Activated T-cell treated with anti-CD3 and anti-CD28 coated beads, Interleukin-2, amount 50 U/mL, for 4 hours (primary cell): Measurements from ENCODE around the gene PIP4K2C. TPM values are rescaled to one million over a fixed set of nuclear protein-coding genes. Genes with fewer than 3 reads are reported as not detected.
"Not testable (repeated sequence)": the region's sequence is repeated elsewhere in the genome, so short reads cannot be mapped to it uniquely, and the experiment has no call there.

Experiments
- ATAC-seq, 2 donors: fragments of 200-7000 bp; cut with Tn5 transposase; one replicate each; pipeline ENCODE4 v1.10.0; 2021
- DNase-seq: peaks from one replicate; pipeline ENCODE4 v3.0.0-alpha.2; 2020
- H3K27me3 Mint-ChIP-seq: one replicate; pipeline ENCODE4 v1.8.0; 2021; ENCODE audit warnings: low read depth, mixed read lengths
- H3K36me3 Mint-ChIP-seq: one replicate; pipeline ENCODE4 v1.8.0; 2022; ENCODE audit warnings: mixed read lengths; ENCODE audit not compliant: insufficient read depth
- H3K4me1 Mint-ChIP-seq: one replicate; pipeline ENCODE4 v1.8.0; 2021; ENCODE audit warnings: low read depth, mixed read lengths
- H3K4me3 Mint-ChIP-seq: one replicate; pipeline ENCODE4 v1.8.0; 2021; ENCODE audit warnings: mild to moderate bottlenecking, moderate library complexity, mixed read lengths
- H3K9me3 Mint-ChIP-seq: one replicate; pipeline ENCODE4 v1.8.0; 2021; ENCODE audit warnings: mixed read lengths
- total RNA-seq, 3 donors: library from RNA; stranded (reverse); gene quantifications; one replicate each; pipeline ENCODE4 v1.2.1, GENCODE V29; 2021

PIP4K2C gene
- total RNA-seq, 3 donors from 2014 or later = 28.6 to 32.0 (median 29.1) TPM

DNA sequence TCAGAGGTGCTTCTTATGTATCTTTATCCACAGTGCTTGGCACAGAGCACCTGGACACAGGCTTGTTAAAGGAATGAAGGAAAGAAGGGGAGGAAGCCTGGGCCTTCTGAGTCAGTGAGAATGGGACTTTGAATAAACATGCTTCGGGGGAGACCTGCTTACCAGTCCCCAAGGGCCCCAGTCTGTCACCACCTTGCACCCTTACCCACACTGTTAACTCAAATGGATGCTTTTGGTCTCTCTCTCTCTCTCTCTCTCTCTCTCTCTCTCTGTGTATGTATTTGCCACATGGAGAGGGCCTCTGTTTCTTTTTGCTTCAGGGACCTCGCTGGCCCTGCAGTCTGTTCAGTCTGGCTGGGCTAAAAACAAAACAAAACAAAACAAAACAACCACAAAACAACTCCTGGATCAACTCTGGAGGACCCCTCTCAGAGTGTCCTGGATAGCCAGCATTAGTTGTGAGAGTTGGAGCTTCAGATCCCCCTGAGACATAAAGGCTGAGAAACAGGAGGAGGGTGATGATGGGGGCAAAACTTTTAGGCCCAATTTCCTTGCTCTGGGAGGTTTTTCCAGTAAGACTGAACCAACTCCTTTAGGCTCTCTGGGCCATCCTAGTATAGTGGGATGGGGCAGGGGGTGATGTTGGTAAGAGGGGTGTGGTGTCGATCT is 39.2 kb upstream of the PIP4K2C start:
- peaks cover 12% of the 10 kb centered on the region for H3K4me1 Mint-ChIP-seq
- H3K4me3 Mint-ChIP-seq = peak overlapping the region; percentile 12
- no peaks in the 10 kb centered on the region for H3K36me3 Mint-ChIP-seq
- no peaks in the 10 kb centered on the region for H3K9me3 Mint-ChIP-seq
- H3K27me3 Mint-ChIP-seq = peaks cover 7% of the 10 kb centered on the region
- DNase-seq (no peak), ATAC-seq (no peak)

DNA sequence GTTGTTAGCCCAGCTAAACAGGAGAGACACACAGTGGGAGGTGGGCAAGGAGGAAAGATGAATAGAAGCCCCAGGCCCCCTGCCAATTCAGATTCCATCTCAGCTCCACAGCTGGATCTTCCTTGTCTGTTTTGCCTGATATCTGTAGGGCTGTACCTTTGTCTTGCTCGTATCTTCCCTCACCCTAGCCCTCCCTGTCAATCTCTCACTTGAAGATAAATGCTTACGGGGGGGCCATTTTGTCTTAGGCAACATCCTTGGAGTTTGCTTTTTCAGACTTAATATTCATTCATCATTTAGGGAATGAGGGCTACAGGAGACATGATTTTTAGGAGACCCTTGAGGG is 38.7 kb upstream of the PIP4K2C start:
- Mint-ChIP-seq H3K27me3 (peaks cover 7% of the 10 kb centered on the region), H3K36me3 (no peaks in the 10 kb centered on the region), H3K4me3 (no peak overlapping the region), H3K9me3 (no peaks in the 10 kb centered on the region), H3K4me1 (peaks cover 9% of the 10 kb centered on the region)
- ATAC-seq (no peak), DNase-seq (no peak)

DNA sequence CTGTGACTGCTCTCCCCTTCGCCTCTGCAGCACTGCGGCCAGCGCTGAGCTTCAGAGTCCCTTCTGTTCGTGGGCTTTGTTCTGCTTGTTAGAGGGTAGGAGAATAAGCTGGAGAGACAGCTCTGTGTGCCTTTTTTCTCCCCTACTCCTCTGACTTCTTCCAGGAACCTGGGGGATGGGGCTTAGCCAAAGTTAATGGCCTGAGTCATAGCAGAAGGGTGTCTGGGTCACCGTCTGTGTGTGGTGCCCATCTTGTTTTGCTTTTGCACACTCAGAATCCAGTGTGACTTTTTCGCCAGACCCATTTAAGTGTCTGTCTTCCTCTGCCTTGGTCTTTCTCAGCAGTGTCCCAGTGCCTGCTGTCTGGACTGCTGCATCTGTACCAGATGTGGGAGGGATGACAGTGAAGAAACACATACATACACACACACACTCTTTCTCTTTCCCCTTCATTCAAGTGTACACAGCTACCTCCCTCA is 38.1 kb upstream of the PIP4K2C start:
- peaks cover 7% of the 10 kb centered on the region for H3K4me1 Mint-ChIP-seq
- H3K9me3 Mint-ChIP-seq = no peaks in the 10 kb centered on the region
- no peaks in the 10 kb centered on the region for H3K36me3 Mint-ChIP-seq
- H3K27me3 Mint-ChIP-seq = peaks cover 7% of the 10 kb centered on the region
- ATAC-seq = no peak
- no peak for DNase-seq
- no peak overlapping the region for H3K4me3 Mint-ChIP-seq

DNA sequence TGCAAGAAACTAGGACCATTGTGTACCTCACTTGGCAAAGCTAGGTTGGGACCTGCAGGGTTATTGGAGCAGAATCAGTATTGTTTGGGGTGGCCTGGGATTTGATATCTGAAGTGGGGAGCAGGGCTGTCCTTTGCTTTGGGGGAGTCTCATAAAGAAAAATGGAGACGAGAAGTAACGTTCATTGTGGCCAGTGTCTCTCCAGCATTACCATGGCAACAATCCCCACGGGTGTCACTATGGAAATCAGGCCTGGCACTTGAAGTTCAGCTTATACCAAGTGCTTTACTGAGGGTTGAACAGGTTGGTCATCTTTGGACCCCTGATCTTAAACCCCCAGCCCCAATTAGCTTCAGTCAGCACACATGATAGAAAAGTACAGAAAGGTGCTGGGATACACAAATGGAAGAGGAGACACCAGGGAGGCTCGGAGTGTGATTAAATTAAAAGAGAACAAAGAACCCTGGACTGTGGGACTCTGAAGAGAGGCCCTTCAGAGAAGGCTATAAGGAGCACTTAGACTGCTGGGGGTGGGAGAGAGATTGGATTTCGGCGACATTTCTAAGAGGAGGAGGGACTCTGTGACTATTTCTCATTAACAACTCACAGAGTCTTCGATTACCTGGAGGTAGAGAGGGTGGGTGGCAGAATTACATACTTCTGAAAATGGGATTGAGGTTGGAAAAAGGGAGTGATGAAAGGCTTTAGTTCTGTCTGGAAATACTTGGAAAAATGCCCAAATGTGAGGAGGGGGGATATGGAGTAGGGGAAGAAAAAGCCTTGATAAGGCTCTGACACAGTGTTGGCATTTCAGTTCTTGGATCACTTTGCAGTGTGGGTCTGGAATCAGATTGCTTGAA is 37.4 kb upstream of the PIP4K2C start:
- H3K36me3 Mint-ChIP-seq = no peaks in the 10 kb centered on the region
- no peak for ATAC-seq
- peaks cover 7% of the 10 kb centered on the region for H3K27me3 Mint-ChIP-seq
- peaks cover 7% of the 10 kb centered on the region for H3K4me1 Mint-ChIP-seq
- DNase-seq = no peak
- no peaks in the 10 kb centered on the region for H3K9me3 Mint-ChIP-seq
- H3K4me3 Mint-ChIP-seq = no peak overlapping the region

DNA sequence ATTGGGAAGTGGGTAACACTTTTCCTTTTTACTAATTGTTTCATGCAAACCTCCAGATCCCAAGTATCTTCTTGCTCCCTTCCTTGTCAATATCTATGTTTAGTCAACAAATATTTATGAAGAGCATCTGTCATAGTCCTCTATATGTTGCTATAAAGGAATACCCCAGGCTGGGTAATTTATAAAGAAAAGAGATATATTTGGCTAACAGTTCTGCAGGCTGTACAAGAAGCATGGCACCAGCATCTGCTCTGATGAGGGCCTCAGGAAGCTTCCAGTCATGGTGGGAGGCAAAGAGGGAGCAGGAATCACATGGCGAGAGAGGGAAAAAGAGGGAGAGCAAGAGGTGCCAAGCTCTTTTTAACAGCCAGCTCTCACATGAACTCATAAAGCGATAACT is 36.5 kb upstream of the PIP4K2C start:
- H3K4me1 Mint-ChIP-seq = peaks cover 5% of the 10 kb centered on the region
- no peak for ATAC-seq
- DNase-seq = no peak
- no peaks in the 10 kb centered on the region for H3K36me3 Mint-ChIP-seq
- H3K27me3 Mint-ChIP-seq = peaks cover 7% of the 10 kb centered on the region
- H3K4me3 Mint-ChIP-seq = no peak overlapping the region
- no peaks in the 10 kb centered on the region for H3K9me3 Mint-ChIP-seq

DNA sequence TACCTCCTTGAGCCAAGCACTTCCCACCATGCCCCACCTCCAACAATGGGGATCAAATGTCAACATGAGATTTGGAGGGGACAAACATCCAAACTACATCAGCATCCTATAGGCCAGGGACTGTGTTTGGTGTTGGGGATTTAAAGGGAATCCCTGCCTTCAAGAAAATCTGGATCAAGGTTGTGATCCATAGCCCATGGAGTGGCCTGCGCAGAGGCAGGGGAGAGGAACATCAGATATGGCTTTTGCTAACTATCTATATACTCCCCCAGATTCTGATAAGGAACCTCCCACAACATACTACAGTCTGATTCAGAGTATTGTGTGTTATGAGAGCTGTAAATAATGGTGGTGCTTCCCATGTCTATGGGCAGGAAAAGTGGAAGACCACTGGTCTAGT is 36.1 kb upstream of the PIP4K2C start:
- H3K27me3 Mint-ChIP-seq = peaks cover 9% of the 10 kb centered on the region
- DNase-seq = no peak
- no peak overlapping the region for H3K4me3 Mint-ChIP-seq
- no peaks in the 10 kb centered on the region for H3K36me3 Mint-ChIP-seq
- H3K9me3 Mint-ChIP-seq = no peaks in the 10 kb centered on the region
- no peak for ATAC-seq
- H3K4me1 Mint-ChIP-seq = peaks cover 4% of the 10 kb centered on the region

DNA sequence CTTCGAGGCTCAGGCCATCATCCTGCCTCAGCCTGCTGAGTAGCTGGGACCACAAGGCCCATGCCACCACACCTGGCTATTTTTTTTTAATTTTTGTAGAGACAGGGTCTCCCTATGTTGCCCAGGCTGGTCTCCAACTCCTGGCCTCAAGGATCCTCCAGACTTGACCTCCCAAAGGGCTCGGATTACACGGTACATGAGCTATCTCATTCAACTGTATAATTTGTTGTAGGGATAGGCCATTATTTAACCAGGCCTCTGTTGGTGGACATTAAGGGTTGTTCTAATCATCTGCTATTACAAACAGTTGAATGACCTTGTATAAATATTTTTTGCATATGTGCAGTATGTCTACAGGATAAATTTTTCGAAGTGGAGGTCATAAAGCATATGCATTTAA is 32.1 kb upstream of the PIP4K2C start:
- ATAC-seq = no peak
- no peaks in the 10 kb centered on the region for H3K4me1 Mint-ChIP-seq
- H3K9me3 Mint-ChIP-seq = no peaks in the 10 kb centered on the region
- DNase-seq = no peak
- H3K36me3 Mint-ChIP-seq = no peaks in the 10 kb centered on the region
- H3K27me3 Mint-ChIP-seq = peaks cover 9% of the 10 kb centered on the region
- no peak overlapping the region for H3K4me3 Mint-ChIP-seq

DNA sequence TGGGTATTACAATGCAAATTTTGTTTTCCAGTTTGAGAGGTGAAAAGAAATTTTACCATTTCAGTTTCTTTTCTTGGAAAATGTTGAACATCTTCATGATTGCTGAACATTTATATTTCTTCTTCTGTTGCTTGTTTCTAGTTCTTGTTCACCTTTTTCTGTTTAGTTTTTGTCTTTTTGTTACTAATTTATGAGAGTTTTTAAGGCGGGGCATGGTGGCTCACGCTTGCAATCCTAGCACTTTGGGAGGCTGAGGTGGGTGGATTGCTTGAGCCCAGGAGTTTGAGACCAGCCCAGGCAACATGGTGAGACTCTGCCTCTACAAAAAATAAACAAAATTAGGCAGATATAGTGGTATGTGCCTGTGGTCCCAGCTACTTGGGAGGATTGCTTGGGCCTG is 30.5 kb upstream of the PIP4K2C start:
- Mint-ChIP-seq H3K36me3 (no peaks in the 10 kb centered on the region), H3K4me3 (no peak overlapping the region), H3K9me3 (no peaks in the 10 kb centered on the region), H3K4me1 (no peaks in the 10 kb centered on the region), H3K27me3 (peaks cover 12% of the 10 kb centered on the region)
- DNase-seq = no peak
- no peak for ATAC-seq

DNA sequence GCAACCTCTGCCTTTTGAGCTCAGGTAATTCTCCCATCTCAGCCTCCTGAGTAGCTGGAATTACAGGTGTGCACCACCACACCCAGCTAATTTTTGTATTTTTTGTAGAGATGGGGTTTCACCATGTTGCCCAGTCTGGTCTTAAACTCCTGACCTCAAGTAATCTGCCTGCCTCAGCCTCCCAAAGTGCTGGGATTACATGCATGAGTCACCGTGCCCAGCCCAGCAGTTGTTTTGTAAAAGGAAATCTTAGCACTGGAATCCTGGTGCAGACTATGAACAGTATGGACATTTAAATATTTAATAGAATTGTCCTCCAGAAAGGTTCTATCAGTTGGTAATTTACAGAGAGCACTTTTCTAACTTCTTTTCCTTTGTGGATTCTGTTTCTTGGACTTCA is 29.9 kb upstream of the PIP4K2C start:
- not testable (repeated sequence) for H3K9me3 Mint-ChIP-seq, ATAC-seq, H3K36me3 Mint-ChIP-seq, DNase-seq, H3K4me1 Mint-ChIP-seq, H3K4me3 Mint-ChIP-seq
- H3K27me3 Mint-ChIP-seq = peaks cover 12% of the 10 kb centered on the region

DNA sequence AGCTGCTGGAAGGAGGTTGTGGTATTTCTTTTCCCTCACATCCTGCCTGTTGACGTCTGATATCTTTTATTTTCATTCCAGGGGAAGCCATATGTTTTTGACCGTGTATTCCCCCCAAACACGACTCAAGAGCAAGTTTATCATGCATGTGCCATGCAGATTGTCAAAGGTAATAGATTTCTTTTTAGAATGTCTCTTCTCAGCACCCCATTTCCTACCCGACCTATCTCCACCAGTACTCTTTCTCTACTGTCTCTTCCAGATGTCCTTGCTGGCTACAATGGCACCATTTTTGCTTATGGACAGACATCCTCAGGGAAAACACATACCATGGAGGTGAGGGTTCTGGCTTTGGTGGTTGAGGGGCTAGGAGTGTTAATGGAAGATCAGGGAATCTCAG is 27.6 kb upstream of the PIP4K2C start:
- Mint-ChIP-seq H3K36me3 (no peaks in the 10 kb centered on the region), H3K9me3 (no peaks in the 10 kb centered on the region), H3K27me3 (peaks cover 12% of the 10 kb centered on the region), H3K4me3 (no peak overlapping the region), H3K4me1 (no peaks in the 10 kb centered on the region)
- no peak for DNase-seq
- no peak for ATAC-seq

DNA sequence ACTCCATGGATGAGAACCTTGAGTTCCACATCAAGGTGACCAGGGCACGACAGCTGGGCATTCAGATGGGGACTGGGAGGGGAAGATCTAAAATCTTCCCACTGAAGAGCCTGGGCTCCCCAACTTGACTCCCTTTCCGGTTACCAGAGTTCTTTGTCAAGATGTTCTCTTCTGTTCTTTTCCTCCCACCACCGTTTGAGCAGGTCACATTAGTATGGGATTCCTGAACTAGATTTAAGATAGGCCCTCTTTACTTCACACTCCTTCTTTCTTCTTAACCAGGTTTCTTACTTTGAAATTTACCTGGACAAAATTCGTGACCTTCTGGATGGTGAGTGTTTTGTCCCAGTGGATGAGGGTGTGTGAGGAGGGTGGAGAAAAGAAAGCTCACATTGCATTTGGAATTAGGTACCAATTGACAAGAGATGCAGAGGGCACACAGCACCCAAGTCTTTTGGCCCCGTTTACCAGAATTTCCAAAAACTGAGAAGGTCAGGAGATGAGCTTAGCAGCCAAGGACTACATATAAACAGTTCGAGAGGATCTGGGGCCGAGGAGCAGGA is 26.7 kb upstream of the PIP4K2C start:
- no peak for DNase-seq
- H3K4me1 Mint-ChIP-seq = no peaks in the 10 kb centered on the region
- ATAC-seq = no peak
- no peaks in the 10 kb centered on the region for H3K36me3 Mint-ChIP-seq
- H3K27me3 Mint-ChIP-seq = peaks cover 12% of the 10 kb centered on the region
- no peak overlapping the region for H3K4me3 Mint-ChIP-seq
- H3K9me3 Mint-ChIP-seq = no peaks in the 10 kb centered on the region

DNA sequence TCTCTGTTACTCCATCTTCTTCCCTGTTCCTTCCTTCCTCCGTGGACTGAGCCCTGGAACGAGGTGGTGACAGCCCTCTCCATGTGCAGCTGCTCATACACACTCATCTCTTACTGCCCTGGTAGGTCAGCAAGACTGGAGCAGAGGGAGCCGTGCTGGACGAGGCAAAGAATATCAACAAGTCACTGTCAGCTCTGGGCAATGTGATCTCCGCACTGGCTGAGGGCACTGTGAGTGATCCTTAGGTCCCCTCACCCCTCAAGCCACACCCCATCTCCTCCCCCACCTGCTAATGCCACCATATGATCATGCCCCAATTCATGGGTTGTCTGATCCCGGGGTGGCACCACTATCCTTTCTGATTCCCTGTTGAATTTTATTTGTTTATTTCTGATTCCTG is 22.2 kb upstream of the PIP4K2C start:
- DNase-seq = no peak
- peaks cover 3% of the 10 kb centered on the region for H3K27me3 Mint-ChIP-seq
- H3K36me3 Mint-ChIP-seq = no peaks in the 10 kb centered on the region
- no peak for ATAC-seq
- H3K4me1 Mint-ChIP-seq = no peaks in the 10 kb centered on the region
- no peak overlapping the region for H3K4me3 Mint-ChIP-seq
- no peaks in the 10 kb centered on the region for H3K9me3 Mint-ChIP-seq

DNA sequence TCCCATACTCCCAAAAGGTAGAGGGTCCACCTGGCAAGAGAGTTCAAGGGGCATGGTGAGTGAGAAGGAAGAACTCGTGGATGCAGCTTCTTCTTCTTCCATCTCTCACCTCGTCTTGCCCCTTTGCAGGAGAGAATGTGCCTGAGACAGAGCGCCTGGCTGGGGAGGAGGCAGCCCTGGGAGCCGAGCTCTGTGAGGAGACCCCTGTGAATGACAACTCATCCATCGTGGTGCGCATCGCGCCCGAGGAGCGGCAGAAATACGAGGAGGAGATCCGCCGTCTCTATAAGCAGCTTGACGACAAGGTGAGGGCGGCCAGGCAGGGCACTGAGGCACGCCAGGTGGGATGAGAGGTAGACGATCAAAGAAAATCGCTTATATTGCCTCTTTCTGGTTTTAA is 21.1 kb upstream of the PIP4K2C start:
- Mint-ChIP-seq H3K4me1 (no peaks in the 10 kb centered on the region), H3K27me3 (peaks cover under 1% of the 10 kb centered on the region), H3K9me3 (no peaks in the 10 kb centered on the region), H3K4me3 (no peak overlapping the region), H3K36me3 (no peaks in the 10 kb centered on the region)
- ATAC-seq = no peak
- no peak for DNase-seq

DNA sequence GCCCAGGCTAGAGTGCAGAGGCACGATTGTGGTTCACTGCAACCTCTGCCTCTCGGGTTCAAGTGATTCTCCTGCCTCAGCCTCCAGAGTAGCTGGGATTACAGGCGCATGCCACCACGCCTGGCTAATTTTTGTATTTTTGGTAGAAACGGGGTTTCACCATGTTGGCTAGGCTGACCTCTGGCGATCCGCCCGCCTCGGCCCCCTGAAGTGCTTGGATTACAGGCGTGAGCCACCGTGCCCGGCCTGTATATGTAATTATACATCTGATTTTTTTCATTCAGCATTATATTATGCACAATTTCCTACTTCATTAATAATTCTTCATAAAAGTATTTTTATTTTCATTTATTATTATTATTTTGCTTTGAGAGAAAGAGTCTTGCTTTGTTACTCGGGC is 20.6 kb upstream of the PIP4K2C start:
- not testable (repeated sequence) for H3K27me3 Mint-ChIP-seq, H3K9me3 Mint-ChIP-seq, ATAC-seq

More for the DNA sequence above, 20.6 kb upstream of the PIP4K2C start:
- not testable (repeated sequence) for H3K4me3 Mint-ChIP-seq, DNase-seq, H3K36me3 Mint-ChIP-seq, H3K4me1 Mint-ChIP-seq
